ENCODE measurements around the gene ERV3-1.
"Not testable (repeated sequence)": the region's sequence is repeated elsewhere in the genome, so short reads cannot be mapped to it uniquely, and the experiment has no call there.

ERV3-1 gene, protein sequence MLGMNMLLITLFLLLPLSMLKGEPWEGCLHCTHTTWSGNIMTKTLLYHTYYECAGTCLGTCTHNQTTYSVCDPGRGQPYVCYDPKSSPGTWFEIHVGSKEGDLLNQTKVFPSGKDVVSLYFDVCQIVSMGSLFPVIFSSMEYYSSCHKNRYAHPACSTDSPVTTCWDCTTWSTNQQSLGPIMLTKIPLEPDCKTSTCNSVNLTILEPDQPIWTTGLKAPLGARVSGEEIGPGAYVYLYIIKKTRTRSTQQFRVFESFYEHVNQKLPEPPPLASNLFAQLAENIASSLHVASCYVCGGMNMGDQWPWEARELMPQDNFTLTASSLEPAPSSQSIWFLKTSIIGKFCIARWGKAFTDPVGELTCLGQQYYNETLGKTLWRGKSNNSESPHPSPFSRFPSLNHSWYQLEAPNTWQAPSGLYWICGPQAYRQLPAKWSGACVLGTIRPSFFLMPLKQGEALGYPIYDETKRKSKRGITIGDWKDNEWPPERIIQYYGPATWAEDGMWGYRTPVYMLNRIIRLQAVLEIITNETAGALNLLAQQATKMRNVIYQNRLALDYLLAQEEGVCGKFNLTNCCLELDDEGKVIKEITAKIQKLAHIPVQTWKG

DNA sequence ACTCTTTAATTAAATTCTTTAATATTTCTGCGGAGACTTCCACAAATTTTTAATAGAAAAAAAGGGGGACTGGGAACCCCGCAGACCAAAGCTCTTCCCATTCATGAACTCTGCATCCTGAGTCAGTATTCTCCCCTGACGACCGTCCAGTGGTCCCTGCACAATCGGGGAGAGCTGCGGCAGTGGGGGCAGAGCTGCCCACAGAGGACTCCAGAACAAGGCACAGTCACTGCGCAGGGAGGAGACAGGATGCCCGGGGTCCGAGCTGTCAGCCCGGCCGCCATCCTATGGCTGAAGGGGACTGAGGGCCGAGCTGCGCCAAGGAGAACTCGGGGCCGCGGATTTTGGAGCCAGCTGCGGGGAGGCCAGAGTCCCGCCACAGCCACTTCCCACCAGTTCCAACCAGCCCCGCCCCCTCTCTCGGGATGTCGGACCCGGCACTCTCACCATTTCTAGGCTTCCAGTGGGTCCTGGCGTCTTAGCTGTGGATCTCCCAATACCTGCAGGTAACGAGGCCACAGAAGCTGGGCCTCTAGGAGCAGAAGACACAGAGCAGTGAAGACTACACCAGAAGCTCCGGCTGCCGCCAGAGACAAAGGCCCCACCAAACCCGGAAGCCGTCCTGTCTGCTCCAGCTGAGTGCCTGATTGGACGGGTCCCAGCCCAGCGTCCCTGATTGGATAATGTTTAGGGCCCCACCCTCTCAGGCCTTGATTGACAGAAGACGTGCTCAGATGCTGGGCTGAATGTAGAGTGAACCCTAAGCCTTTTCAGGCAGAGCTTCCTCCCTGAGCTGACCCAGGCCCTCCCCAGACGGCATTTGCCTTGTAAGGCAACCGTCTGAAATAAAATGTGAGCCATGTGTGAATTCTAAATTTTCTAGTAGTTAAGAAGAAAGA, at the start of gene ERV3-1:
ERV3-1 (minus strand) TSS at position 594 of the 899 bp plus-strand sequence. CDS start 13,661 bp downstream, outside the sequence.
- Histone ChIP-seq H3K4me3 (replicated peaks; ENCODE audit: low read depth, low read length) (peak within 1 kb of the TSS; percentile 89), H3K27me3 (replicated peaks; ENCODE audit: control insufficient read depth, insufficient read depth, low read length) (no peaks in the 10 kb centered on the region), H3K36me3 (ENCODE audit: control insufficient read depth, insufficient read depth, low read length) (peaks cover 4% of the 10 kb centered on the region)
- TF ChIP-seq, protein P1, sequence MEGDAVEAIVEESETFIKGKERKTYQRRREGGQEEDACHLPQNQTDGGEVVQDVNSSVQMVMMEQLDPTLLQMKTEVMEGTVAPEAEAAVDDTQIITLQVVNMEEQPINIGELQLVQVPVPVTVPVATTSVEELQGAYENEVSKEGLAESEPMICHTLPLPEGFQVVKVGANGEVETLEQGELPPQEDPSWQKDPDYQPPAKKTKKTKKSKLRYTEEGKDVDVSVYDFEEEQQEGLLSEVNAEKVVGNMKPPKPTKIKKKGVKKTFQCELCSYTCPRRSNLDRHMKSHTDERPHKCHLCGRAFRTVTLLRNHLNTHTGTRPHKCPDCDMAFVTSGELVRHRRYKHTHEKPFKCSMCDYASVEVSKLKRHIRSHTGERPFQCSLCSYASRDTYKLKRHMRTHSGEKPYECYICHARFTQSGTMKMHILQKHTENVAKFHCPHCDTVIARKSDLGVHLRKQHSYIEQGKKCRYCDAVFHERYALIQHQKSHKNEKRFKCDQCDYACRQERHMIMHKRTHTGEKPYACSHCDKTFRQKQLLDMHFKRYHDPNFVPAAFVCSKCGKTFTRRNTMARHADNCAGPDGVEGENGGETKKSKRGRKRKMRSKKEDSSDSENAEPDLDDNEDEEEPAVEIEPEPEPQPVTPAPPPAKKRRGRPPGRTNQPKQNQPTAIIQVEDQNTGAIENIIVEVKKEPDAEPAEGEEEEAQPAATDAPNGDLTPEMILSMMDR (IDR thresholded peaks at IDR 0.05; ENCODE audit: insufficient read depth, low read length, poor library complexity, severe bottlenecking): no peak
- DNase-seq (ENCODE audit: extremely low read depth, insufficient read length): peak; percentile 85

DNA sequence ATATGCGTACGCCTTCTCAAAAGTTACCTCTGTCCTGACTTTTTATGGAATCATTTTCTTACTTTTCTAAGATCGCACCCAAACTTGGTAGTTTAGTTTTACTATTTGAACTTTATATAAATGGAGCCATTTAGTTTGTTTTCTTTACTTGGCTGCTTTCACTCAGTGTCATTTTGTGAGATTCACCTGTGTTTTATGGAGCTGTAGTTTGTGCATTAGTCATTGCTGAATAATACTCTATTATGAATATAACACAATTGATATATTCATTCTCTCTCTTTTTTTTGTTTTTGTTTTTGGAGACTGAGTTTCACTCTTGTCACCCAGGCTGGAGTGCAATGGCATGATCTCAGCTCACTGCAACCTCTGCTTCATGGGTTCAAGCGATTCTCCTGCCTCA, 49.3 kb upstream of the ERV3-1 start:
- H3K36me3 ChIP-seq (ENCODE audit: control insufficient read depth, insufficient read depth, low read length); DNase-seq (ENCODE audit: extremely low read depth, insufficient read length); H3K4me3 ChIP-seq (replicated peaks; ENCODE audit: low read depth, low read length); H3K27me3 ChIP-seq (replicated peaks; ENCODE audit: control insufficient read depth, insufficient read depth, low read length): not testable (repeated sequence)

DNA sequence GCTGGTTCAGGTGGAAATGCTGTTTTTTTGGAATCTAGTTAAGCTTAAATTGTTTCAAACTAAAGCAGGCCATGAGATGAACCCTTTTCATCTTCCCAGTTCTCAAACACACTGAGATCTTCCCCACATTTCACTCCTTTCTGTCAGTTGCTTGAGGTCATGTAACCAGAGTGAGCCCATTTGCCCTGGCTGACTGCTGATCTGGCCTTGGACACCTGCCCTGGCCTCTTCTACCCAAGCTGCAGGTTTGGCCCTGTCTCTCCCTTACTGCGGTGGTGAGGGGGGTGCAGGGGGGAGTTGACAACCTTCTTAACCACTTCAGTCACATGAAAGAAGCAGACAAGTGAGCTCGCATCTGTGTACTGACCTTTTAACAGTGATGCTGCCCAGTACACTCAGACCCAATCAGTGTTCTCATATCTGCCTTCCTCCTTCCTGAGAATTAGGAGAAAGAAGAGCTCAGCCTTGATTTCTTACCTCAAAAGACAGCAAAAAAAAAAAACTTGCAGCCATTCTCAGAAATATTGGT, 48.0 kb upstream of the ERV3-1 start:
- not testable (repeated sequence) for H3K27me3 ChIP-seq (replicated peaks; ENCODE audit: control insufficient read depth, insufficient read depth, low read length); H3K36me3 ChIP-seq (ENCODE audit: control insufficient read depth, insufficient read depth, low read length); DNase-seq (ENCODE audit: extremely low read depth, insufficient read length); H3K4me3 ChIP-seq (replicated peaks; ENCODE audit: low read depth, low read length)

DNA sequence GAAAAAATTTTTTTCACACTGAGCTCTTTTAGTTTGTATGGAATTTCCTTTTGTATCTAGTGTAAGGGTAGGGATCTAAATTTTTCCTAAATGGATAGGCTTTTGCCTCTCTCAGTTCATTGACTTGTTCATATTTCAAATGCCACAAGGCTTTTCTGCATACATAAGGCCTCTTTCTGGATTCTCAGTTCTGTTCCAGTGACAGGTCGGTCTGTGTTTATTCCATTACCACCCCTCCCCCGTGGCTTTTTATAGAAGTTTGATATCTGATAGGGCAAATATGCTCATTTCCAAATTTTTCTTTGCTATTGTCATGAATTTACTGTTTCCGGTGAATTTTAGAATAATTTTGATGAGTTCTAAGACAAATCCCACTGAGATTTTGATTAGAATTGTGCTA, 45.2 kb upstream of the ERV3-1 start:
- H3K4me3 ChIP-seq (replicated peaks; ENCODE audit: low read depth, low read length); DNase-seq (ENCODE audit: extremely low read depth, insufficient read length): not testable (repeated sequence)

DNA sequence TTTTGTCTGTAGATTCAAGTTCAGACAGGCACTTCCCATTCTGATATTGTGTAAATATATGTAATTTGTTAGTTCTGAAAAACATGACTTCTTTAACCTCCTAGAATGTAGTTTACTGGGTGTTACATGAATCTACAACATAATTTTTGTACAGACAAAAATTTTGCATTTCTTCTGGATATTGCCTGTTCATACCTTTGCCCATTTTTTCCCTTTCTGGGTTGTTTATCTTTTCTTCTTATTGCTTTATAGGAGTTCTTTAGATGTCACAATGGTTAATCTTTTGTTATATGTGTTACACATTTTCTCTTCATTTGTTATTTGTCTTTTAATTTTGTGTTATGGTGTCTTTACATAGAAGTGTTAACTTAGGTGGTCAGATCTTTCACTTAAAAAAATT, 44.7 kb upstream of the ERV3-1 start:
- not testable (repeated sequence) for H3K27me3 ChIP-seq (replicated peaks; ENCODE audit: control insufficient read depth, insufficient read depth, low read length); H3K36me3 ChIP-seq (ENCODE audit: control insufficient read depth, insufficient read depth, low read length); H3K4me3 ChIP-seq (replicated peaks; ENCODE audit: low read depth, low read length); DNase-seq (ENCODE audit: extremely low read depth, insufficient read length)

More for the DNA sequence above, 45.2 kb upstream of the ERV3-1 start:
- not testable (repeated sequence) for H3K36me3 ChIP-seq (ENCODE audit: control insufficient read depth, insufficient read depth, low read length); H3K27me3 ChIP-seq (replicated peaks; ENCODE audit: control insufficient read depth, insufficient read depth, low read length)

DNA sequence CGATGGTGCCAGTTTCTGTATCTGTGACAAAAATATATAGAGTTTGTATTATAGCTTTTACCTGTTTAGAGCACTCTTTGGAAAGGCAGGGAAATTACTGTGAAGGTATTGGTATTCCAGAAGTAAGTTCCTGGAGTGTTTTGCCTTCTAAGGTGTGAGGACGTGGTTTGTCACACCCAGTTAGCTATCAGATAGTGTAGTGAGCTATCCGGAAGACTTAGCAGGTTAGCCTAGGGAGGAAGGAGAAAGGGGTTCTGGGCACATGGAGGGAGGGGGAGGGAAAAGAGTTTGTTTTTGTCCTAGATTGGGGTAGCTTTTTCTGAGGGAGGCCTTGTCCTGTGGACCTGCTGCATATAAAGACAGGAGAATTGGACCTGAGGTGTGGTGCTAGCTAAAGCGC, 39.8 kb upstream of the ERV3-1 start:
- DNase-seq (ENCODE audit: extremely low read depth, insufficient read length); H3K27me3 ChIP-seq (replicated peaks; ENCODE audit: control insufficient read depth, insufficient read depth, low read length); H3K36me3 ChIP-seq (ENCODE audit: control insufficient read depth, insufficient read depth, low read length); H3K4me3 ChIP-seq (replicated peaks; ENCODE audit: low read depth, low read length): not testable (repeated sequence)

DNA sequence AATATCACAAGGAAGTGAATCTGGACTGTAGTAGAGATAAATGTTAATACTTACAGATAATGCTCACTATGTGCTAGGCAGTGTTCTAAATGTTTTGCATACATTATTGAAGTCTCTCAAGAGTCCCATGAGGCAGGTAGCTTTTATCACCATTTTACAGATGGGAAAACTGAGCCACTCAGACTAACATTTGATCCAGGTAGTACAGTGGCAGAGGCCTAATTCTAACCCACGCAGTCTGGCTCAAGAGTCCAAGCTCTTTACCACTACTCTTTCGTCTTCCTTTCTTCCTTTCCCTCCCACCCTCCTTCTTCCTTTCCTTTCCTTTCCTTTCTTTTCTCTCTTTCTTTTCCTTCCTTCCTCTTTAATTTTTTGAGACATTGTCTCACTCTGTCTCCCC, 39.1 kb upstream of the ERV3-1 start:
- H3K36me3 ChIP-seq (ENCODE audit: control insufficient read depth, insufficient read depth, low read length); DNase-seq (ENCODE audit: extremely low read depth, insufficient read length); H3K4me3 ChIP-seq (replicated peaks; ENCODE audit: low read depth, low read length); H3K27me3 ChIP-seq (replicated peaks; ENCODE audit: control insufficient read depth, insufficient read depth, low read length): not testable (repeated sequence)

DNA sequence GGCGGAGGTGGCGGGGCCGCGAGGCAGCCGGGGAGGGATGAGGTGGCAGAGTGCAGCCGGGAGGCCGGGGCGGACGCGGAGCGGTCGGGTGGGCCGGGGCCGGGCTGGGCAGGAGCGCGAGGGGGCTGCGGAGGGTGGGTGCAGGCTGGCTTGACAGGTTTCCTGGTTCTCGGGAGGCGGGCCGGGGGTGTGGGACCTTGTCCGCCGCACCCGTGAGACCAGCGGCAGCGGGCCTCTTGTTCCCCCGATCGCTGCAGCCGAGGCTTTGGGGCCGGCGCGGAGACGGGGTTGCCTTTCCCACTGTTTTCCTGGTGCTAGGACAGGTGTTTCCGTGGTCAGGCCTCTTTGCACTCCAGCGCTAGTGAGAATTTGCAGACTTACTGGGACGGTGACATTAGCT, 32.3 kb upstream of the ERV3-1 start:
- H3K36me3 ChIP-seq (ENCODE audit: control insufficient read depth, insufficient read depth, low read length): not testable (repeated sequence)
- DNase-seq (ENCODE audit: extremely low read depth, insufficient read length): peak; percentile 46

More for the DNA sequence above, 32.3 kb upstream of the ERV3-1 start:
- H3K27me3 ChIP-seq (replicated peaks; ENCODE audit: control insufficient read depth, insufficient read depth, low read length): not testable (repeated sequence)
- H3K4me3 ChIP-seq (replicated peaks; ENCODE audit: low read depth, low read length): peak overlapping the region; percentile 70

Measured in GM06990 (cell line).